Omental fat pad (tissue), 4 donors: Measurements from ENCODE around the gene DCHS2. TPM values are rescaled to one million over a fixed set of nuclear protein-coding genes. Genes with fewer than 3 reads are reported as not detected.
A peak's percentile ranks its signal among the peaks of the same experiment; 100 is the strongest.

Experiments used
- ATAC-seq: fragments of 150-250 bp; one replicate; pipeline ENCODE4 v1.9.1; 2016; ENCODE audit warnings: mild to moderate bottlenecking, moderate library complexity; ENCODE audit not compliant: low FRiP score
- DNase-seq: peaks from one replicate; pipeline ENCODE4 v3.0.0-alpha.2; 2019; ENCODE audit warnings: low spot score
- total RNA-seq, 4 donors: library from RNA; depleted of rRNA; stranded (reverse); fragments of >200 nt; gene quantifications; one replicate each; pipeline ENCODE4 v1.1.0, GENCODE V29; 2016
- TF ChIP-seq, protein P1 (sequence below), 3 donors: fragments of 450-650 bp; IDR thresholded peaks; one replicate each; pipeline ENCODE4 v1.5.1; 2016 to 2017; ENCODE audit warnings: antibody characterized with exemption in 3 of 3, mild to moderate bottlenecking in 3 of 3, moderate library complexity in 2 of 3

The DCHS2 gene
- total RNA-seq, 4 donors from 2014 or later: 0.06 to 2.0 (median 0.72) TPM

DNA sequence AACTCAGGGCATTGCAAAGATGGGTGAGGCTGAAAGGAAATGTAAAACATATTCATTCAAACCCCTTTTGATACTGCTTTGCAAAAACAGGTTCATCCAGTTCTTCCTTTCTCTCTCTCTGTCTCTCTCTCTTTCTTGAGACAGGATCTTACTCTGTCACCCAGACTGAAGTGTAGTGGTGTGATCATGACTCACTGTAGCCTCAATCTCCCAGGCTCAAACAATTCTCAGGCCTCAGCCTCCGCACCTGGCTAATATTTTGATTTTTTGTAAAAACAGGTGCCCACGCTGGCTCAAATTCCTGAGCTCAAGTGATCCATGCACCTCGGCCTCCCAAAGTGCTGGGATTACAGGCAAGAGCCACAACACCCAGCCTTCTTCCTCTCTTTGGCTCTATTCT is 15.6 kb upstream of the DCHS2 start:
- TF ChIP-seq, protein P1, sequence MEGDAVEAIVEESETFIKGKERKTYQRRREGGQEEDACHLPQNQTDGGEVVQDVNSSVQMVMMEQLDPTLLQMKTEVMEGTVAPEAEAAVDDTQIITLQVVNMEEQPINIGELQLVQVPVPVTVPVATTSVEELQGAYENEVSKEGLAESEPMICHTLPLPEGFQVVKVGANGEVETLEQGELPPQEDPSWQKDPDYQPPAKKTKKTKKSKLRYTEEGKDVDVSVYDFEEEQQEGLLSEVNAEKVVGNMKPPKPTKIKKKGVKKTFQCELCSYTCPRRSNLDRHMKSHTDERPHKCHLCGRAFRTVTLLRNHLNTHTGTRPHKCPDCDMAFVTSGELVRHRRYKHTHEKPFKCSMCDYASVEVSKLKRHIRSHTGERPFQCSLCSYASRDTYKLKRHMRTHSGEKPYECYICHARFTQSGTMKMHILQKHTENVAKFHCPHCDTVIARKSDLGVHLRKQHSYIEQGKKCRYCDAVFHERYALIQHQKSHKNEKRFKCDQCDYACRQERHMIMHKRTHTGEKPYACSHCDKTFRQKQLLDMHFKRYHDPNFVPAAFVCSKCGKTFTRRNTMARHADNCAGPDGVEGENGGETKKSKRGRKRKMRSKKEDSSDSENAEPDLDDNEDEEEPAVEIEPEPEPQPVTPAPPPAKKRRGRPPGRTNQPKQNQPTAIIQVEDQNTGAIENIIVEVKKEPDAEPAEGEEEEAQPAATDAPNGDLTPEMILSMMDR (IDR thresholded peaks at IDR 0.05): no peak
- DNase-seq (no peak), ATAC-seq (no peak)

DNA sequence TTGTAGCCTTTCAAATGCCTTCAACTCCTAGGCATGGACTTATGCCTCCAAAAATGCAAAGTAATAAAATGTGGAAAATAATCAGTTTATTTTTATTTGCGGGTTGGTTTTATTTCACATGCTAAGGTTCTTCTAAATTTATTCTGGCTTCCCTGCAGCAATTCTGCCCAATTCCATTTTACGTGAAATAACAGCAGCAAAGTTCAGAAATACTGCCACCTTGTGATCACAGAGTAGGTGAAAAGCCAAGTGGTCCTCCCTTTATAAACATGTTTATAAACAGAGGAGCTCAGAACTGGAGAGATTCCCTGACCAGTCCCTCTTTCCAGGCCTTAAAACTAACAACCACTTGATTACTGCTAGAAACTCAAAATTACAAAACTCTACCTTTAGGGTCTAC is 14.7 kb upstream of the DCHS2 start:
- DNase-seq (no peak), ATAC-seq (peak; percentile 79)
- TF ChIP-seq, protein P1 (IDR thresholded peaks at IDR 0.05): no peak

GRCh38 chr4:154503598-154503997 is 12.0 kb upstream of the DCHS2 start:
- DNase-seq (no peak), ATAC-seq (no peak)
- TF ChIP-seq, protein P1 (IDR thresholded peaks at IDR 0.05): no peak

- no peak for ATAC-seq
- DNase-seq: no peak
- TF ChIP-seq, protein P1 (IDR thresholded peaks at IDR 0.05): no peak
These were observed 10.5 kb upstream of the DCHS2 start for GRCh38 chr4:154502111-154502510.

GRCh38 chr4:154497889-154498288 is 6.3 kb upstream of the DCHS2 start:
- DNase-seq: no peak
- no peak for ATAC-seq

DNA sequence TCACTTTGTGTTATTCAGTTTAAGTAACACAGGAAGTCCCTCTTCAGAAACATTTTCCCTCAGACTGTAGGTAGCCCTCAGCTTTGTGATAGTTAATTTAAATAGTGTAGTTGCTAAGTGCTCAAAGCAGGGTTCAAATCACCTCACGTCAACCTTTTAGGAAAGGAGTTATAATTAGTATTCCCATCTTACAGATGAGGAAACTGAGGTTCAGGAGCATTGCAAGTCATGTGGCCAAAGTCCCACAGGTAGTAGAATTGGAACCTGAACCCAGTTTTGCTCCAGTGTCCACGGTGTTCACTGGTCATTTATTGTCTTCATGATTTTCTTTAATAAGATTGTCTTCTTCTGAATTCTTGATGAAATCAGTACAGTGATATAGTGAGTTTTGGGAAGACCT is 4.3 kb upstream of the DCHS2 start:
- TF ChIP-seq, protein P1 (IDR thresholded peaks at IDR 0.05): no peak
- no peak for DNase-seq
- no peak for ATAC-seq

More at GRCh38 chr4:154497889-154498288, 6.3 kb upstream of the DCHS2 start:
- TF ChIP-seq, protein P1 (IDR thresholded peaks at IDR 0.05): no peak

DNA sequence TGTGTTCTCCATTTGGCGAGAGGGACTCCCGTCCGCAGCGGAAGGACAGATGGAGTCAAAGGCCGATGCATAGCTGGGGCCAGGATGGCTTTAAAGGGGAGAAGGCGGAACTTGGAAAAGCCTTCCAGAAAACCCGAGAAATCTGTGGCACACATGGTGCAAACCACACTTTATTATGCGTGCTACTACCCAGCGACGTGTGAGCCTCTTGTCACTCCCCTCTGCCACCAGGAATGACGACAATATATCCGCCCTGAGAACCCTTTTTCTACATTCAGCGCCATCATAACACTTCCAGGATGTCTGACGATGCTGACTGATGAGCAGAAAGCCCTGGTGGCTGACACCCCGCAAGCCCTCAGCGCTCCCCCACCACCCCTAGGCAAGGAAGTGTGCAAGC is 689 bp upstream of the DCHS2 start:
- no peak for ATAC-seq
- DNase-seq: no peak
- TF ChIP-seq, protein P1 (IDR thresholded peaks at IDR 0.05): no peak
